Type B pancreatic cell (in vitro differentiated cells): ENCODE results near the gene TMEM9B. TPM values are rescaled to one million over a fixed set of nuclear protein-coding genes. Genes with fewer than 3 reads are reported as not detected.
A peak's percentile ranks its signal among the peaks of the same experiment; 100 is the strongest.

Source experiments
- DNase-seq: peaks from one replicate; pipeline ENCODE4 v3.0.0; 2021; ENCODE audit warnings: mixed read lengths; ENCODE audit not compliant: unreplicated experiment; ENCODE audit errors: extremely low spot score
- H3K27ac Mint-ChIP-seq: 2 replicates; pipeline ENCODE4 v1.8.0; 2021; ENCODE audit warnings: mild to moderate bottlenecking, mixed read lengths
- H3K27me3 Mint-ChIP-seq: 2 replicates; pipeline ENCODE4 v1.8.0; 2021; ENCODE audit warnings: mixed read lengths
- H3K36me3 Mint-ChIP-seq: 2 replicates; pipeline ENCODE4 v1.8.0; 2021; ENCODE audit warnings: mixed read lengths
- H3K4me1 Mint-ChIP-seq: one replicate; pipeline ENCODE4 v1.8.0; 2021; ENCODE audit warnings: mixed read lengths; ENCODE audit not compliant: unreplicated experiment
- H3K4me3 Mint-ChIP-seq: 2 replicates; pipeline ENCODE4 v1.8.0; 2021; ENCODE audit warnings: mild to moderate bottlenecking, mixed read lengths
- H3K9me3 Mint-ChIP-seq: 2 replicates; pipeline ENCODE4 v1.8.0; 2021; ENCODE audit warnings: mixed read lengths
- CTCF ChIP-seq: fragments of 200-600 bp; sonication (generic); conservative IDR thresholded peaks from 2 replicates; pipeline ENCODE4 v1.5.0; 2021; ENCODE audit warnings: antibody characterized with exemption, mild to moderate bottlenecking
- total RNA-seq: library from RNA; stranded (reverse); gene quantifications from 2 replicates; pipeline ENCODE4 v1.2.1, GENCODE V29; 2021; ENCODE audit warnings: low replicate concordance

Gene TMEM9B
- total RNA-seq, 1 donor from 2014 or later, result 26.1 TPM

- no peak overlapping the region for H3K27ac Mint-ChIP-seq
- peaks cover 14% of the 10 kb centered on the region for H3K36me3 Mint-ChIP-seq
- peak overlapping the region; percentile 73 for H3K4me3 Mint-ChIP-seq
- TF ChIP-seq CTCF, result peak; percentile 73
- DNase-seq, result no peak
- H3K9me3 Mint-ChIP-seq, result no peaks in the 10 kb centered on the region
- peaks cover 2% of the 10 kb centered on the region for H3K27me3 Mint-ChIP-seq
- peaks cover 34% of the 10 kb centered on the region for H3K4me1 Mint-ChIP-seq
Observed at GRCh38 chr11:8913961-8914660, 50.1 kb downstream of the TMEM9B start.

DNA sequence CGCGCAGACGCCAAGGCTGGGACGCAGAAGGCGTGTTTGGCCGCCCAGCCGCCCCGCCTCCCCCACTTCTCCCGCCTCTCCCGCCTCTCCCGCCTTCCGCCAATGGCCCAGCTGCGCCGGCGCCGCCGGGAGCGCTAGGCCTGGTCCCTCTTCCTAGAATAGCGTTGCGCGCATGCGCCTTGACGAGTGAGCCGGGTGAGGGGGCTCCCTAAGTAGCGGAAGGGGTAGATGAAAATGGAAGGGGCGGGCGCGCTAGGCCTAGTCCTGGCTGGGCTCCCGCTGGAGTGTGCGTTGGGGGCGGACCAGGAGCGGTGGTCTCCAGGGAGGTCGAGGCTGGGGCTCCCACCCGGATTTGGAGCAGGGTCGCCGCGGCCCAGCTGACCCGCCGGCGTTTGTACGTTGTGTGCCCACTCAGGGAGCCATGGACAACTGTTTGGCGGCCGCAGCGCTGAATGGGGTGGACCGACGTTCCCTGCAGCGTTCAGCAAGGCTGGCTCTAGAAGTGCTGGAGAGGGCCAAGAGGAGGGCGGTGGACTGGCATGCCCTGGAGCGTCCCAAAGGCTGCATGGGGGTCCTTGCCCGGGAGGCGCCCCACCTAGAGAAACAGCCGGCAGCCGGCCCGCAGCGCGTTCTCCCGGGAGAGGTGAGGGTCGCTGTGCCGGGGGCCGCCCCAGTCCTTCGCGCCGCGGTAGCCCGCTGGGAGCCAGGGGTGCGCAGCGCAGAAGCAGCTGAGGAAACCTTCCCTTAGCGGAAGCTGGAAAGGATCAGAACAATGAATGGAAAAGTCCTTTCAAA, 53.0 kb downstream of the TMEM9B start, which contains the start of gene AKIP1:
TSS of gene AKIP1 (plus strand) at position 161 of the 795 bp plus-strand sequence. CDS start at position 422, 261 bp downstream.
- peak; percentile 98 for DNase-seq
- Mint-ChIP-seq H3K27me3 (peaks cover 7% of the 10 kb centered on the region), H3K4me3 (peak within 1 kb of the TSS; percentile 98), H3K36me3 (peaks cover 7% of the 10 kb centered on the region), H3K9me3 (peaks cover 5% of the 10 kb centered on the region), H3K27ac (peak within 1 kb of the TSS; percentile 87), H3K4me1 (peaks cover 39% of the 10 kb centered on the region)
- no peak for TF ChIP-seq CTCF

GRCh38 chr11:8910649-8911026, 53.6 kb downstream of the TMEM9B start:
- H3K4me1 Mint-ChIP-seq, result peaks cover 39% of the 10 kb centered on the region
- no peak for TF ChIP-seq CTCF

GRCh38 chr11:8908099-8908498, 56.1 kb downstream of the TMEM9B start:
- Mint-ChIP-seq H3K4me3 (no peak overlapping the region), H3K36me3 (no peaks in the 10 kb centered on the region), H3K4me1 (peaks cover 21% of the 10 kb centered on the region), H3K27me3 (peaks cover 7% of the 10 kb centered on the region), H3K9me3 (peaks cover 5% of the 10 kb centered on the region), H3K27ac (no peak overlapping the region)
- DNase-seq, result no peak
- no peak for TF ChIP-seq CTCF

More at GRCh38 chr11:8910649-8911026, 53.6 kb downstream of the TMEM9B start:
- Mint-ChIP-seq H3K27ac (peak overlapping the region; percentile 87), H3K9me3 (peaks cover 5% of the 10 kb centered on the region), H3K36me3 (peaks cover 7% of the 10 kb centered on the region), H3K27me3 (peaks cover 7% of the 10 kb centered on the region), H3K4me3 (peak overlapping the region; percentile 98)
- no peak for DNase-seq

- H3K4me1 Mint-ChIP-seq, result peaks cover 18% of the 10 kb centered on the region
Observed at GRCh38 chr11:8907116-8907515, 57.1 kb downstream of the TMEM9B start.

More at GRCh38 chr11:8907116-8907515, 57.1 kb downstream of the TMEM9B start:
- peaks cover 7% of the 10 kb centered on the region for H3K27me3 Mint-ChIP-seq
- peak overlapping the region; percentile 51 for H3K4me3 Mint-ChIP-seq
- no peaks in the 10 kb centered on the region for H3K36me3 Mint-ChIP-seq
- H3K27ac Mint-ChIP-seq, result peak overlapping the region; percentile 85
- no peak for DNase-seq
- peaks cover 9% of the 10 kb centered on the region for H3K9me3 Mint-ChIP-seq
- TF ChIP-seq CTCF, result no peak
